ENCODE data around the gene MAD1L1.

DNA sequence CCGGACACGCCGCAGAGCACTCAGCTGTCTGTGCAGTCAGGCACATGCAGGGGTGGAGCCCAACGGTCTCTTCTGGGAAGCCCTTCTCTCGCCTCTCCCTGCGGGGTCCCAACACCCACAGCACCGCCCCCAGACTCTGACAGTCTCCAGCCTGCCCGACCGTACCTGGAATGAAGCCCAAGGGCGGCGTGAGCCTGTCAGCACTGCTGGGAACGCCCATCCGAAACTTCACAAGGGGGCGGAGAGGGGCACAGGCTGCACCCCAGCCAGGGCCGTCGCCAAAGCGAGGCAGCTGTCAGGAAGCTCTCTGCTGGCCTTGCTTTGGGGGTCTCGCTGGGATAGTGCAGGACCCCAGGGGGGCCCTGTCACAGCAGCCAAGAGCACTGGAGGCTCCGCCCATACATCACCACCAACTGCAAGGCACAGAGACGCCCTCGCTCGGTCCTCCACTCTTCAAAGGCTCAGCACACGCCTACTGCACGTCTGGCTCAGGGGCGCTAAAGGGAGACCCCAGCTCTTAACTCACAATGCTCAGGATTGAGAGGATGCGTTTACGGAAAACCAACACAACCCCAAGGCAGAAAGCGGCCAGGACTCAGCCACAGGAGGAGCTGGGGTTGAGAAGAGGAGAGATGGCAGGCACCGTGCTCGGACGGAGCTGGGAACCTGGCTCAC, 30.9 kb downstream of the MAD1L1 start:
- TF ChIP-seq CTCF (IDR thresholded peaks at IDR 0.05; ENCODE audit: extremely low read depth in 1 of 2, insufficient read depth in 1 of 2, low read depth in 1 of 2, low read length in 2 of 2): no peak
- TF ChIP-seq POLR2AphosphoS5 (IDR thresholded peaks at IDR 0.05; ENCODE audit: insufficient read depth, low read depth, low read length): no peak
- no peak for TF ChIP-seq POLR2A (IDR thresholded peaks at IDR 0.05; ENCODE audit: low read depth, low read length)
- no peak for TF ChIP-seq MYC (IDR thresholded peaks at IDR 0.05; ENCODE audit: low read depth, low read length)
- TF ChIP-seq EZH2 (IDR thresholded peaks at IDR 0.05; ENCODE audit: borderline replicate concordance, low read depth, low read length, severe bottlenecking): no peak
- TF ChIP-seq GATA2 (IDR thresholded peaks at IDR 0.05; ENCODE audit: insufficient read depth, insufficient read length, low read depth, low read length): no peak
